T-helper 1 cell treated with Interleukin-12 subunit alpha and Interleukin-12 subunit beta and Interleukin-4 antibody, amounts not matched to agents 30 μg/mL and 1 μg/mL, for 36 hours (primary cell): ENCODE results near the gene C13orf46.

Experiments used
- H3K27ac Mint-ChIP-seq: one replicate; pipeline ENCODE4 v1.8.0; 2021; ENCODE audit warnings: mild to moderate bottlenecking, mixed read lengths
- H3K27me3 Mint-ChIP-seq: one replicate; pipeline ENCODE4 v1.8.0; 2021; ENCODE audit warnings: low read depth, mixed read lengths
- H3K36me3 Mint-ChIP-seq: one replicate; pipeline ENCODE4 v1.8.0; 2021; ENCODE audit warnings: low read depth, mixed read lengths
- H3K4me1 Mint-ChIP-seq: one replicate; pipeline ENCODE4 v1.8.0; 2021; ENCODE audit warnings: low read depth, mixed read lengths
- H3K4me3 Mint-ChIP-seq: one replicate; pipeline ENCODE4 v1.8.0; 2021; ENCODE audit warnings: mild to moderate bottlenecking, moderate library complexity, mixed read lengths
- H3K9me3 Mint-ChIP-seq: one replicate; pipeline ENCODE4 v1.8.0; 2021; ENCODE audit warnings: mixed read lengths

Gene C13orf46

DNA sequence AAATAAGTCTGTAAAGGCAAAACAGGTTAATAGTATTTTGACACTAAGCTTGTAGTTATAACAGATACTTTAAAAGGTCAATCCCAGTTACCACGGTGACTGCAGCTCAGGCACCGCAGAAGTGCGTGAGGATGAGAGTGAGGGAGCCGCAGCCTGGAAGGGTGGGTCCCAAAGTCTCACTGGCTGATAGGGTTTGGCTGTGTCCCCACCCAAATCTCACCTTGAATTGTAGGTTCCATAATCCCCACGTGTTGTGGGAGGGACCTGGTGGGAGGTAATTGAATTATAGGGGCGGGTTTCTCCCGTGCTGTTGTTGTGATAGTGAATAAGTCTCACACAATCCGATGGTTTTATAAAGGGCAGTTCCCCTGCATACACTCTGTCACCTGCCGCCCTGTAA, 70.0 kb downstream of the C13orf46 start:
- Mint-ChIP-seq H3K36me3 (no peaks in the 10 kb centered on the region), H3K27me3 (peaks cover 20% of the 10 kb centered on the region), H3K9me3 (no peaks in the 10 kb centered on the region), H3K4me3 (no peak overlapping the region), H3K27ac (no peak overlapping the region), H3K4me1 (no peaks in the 10 kb centered on the region)
